ENCODE data around the gene POU6F2. TPM values are rescaled to one million over a fixed set of nuclear protein-coding genes. Genes with fewer than 3 reads are reported as not detected.

The POU6F2 gene
- total RNA-seq, 1 experiment from 2014 or later, result not detected

- Histone ChIP-seq H3K4me3 (ENCODE audit: low read depth, low read length, poor library complexity, severe bottlenecking) (no peak overlapping the region), H3K4me1 (ENCODE audit: insufficient read depth, low read length, poor library complexity, severe bottlenecking) (no peaks in the 10 kb centered on the region), H3K27me3 (replicated peaks; ENCODE audit: insufficient read depth, low read depth, low read length, poor library complexity) (peaks cover 6% of the 10 kb centered on the region), H3K27ac (ENCODE audit: low read depth, low read length, poor library complexity, severe bottlenecking) (no peak overlapping the region), H3K9me3 (ENCODE audit: low read depth, low read length, poor library complexity, severe bottlenecking) (no peaks in the 10 kb centered on the region), H3K36me3 (ENCODE audit: insufficient read depth, low read length, poor library complexity, severe bottlenecking) (no peaks in the 10 kb centered on the region)
- ChIA-PET CTCF (no interaction called here), POLR2A (ENCODE audit: low non-redundant PET) (no interaction called here)
- intact Hi-C loops (cut with micrococcal nuclease; ENCODE audit: unreplicated experiment), result no loop called here
- DNase-seq (ENCODE audit: low spot score), result no peak
- no TSS peak for BruUV-seq (replicated peaks)
- TF ChIP-seq EZH2 (IDR thresholded peaks at IDR 0.05; ENCODE audit: borderline replicate concordance, low read depth, low read length, poor library complexity, severe bottlenecking) (no peak), CTCF (conservative IDR thresholded peaks at IDR 0.05; ENCODE audit: low read depth, low read length) (no peak)
Measured at GRCh38 chr7:39510864-39511354, 533.2 kb downstream of the POU6F2 start.

GRCh38 chr7:39515534-39516228, 538.0 kb downstream of the POU6F2 start:
- H3K4me3 ChIP-seq (ENCODE audit: low read depth, low read length, poor library complexity, severe bottlenecking), result no peak overlapping the region
- ChIA-PET POLR2A (ENCODE audit: low non-redundant PET) (no interaction called here), CTCF (no interaction called here)
- BruUV-seq (replicated peaks), result no TSS peak
- H3K27ac ChIP-seq (ENCODE audit: low read depth, low read length, poor library complexity, severe bottlenecking), result no peak overlapping the region
- peaks cover 6% of the 10 kb centered on the region for H3K27me3 ChIP-seq (replicated peaks; ENCODE audit: insufficient read depth, low read depth, low read length, poor library complexity)
- TF ChIP-seq EZH2 (IDR thresholded peaks at IDR 0.05; ENCODE audit: borderline replicate concordance, low read depth, low read length, poor library complexity, severe bottlenecking), result no peak
- no peak for TF ChIP-seq CTCF (conservative IDR thresholded peaks at IDR 0.05; ENCODE audit: low read depth, low read length)
- no peaks in the 10 kb centered on the region for H3K36me3 ChIP-seq (ENCODE audit: insufficient read depth, low read length, poor library complexity, severe bottlenecking)
- no peak for DNase-seq (ENCODE audit: low spot score)
- H3K9me3 ChIP-seq (ENCODE audit: low read depth, low read length, poor library complexity, severe bottlenecking), result no peaks in the 10 kb centered on the region
- H3K4me1 ChIP-seq (ENCODE audit: insufficient read depth, low read length, poor library complexity, severe bottlenecking), result no peaks in the 10 kb centered on the region
- intact Hi-C loops (cut with micrococcal nuclease; ENCODE audit: unreplicated experiment), result loop anchor here (5.0 kb wide), 2 partner anchors 63 to 583 kb away; no protein-coding TSS in a partner anchor

- BruUV-seq (replicated peaks), result no TSS peak
- no peaks in the 10 kb centered on the region for H3K9me3 ChIP-seq (ENCODE audit: low read depth, low read length, poor library complexity, severe bottlenecking)
- no peak for DNase-seq (ENCODE audit: low spot score)
- ChIA-PET CTCF (no interaction called here), POLR2A (ENCODE audit: low non-redundant PET) (no interaction called here)
- H3K4me3 ChIP-seq (ENCODE audit: low read depth, low read length, poor library complexity, severe bottlenecking), result no peak overlapping the region
- H3K27me3 ChIP-seq (replicated peaks; ENCODE audit: insufficient read depth, low read depth, low read length, poor library complexity), result peaks cover 6% of the 10 kb centered on the region
- H3K27ac ChIP-seq (ENCODE audit: low read depth, low read length, poor library complexity, severe bottlenecking), result no peak overlapping the region
- H3K36me3 ChIP-seq (ENCODE audit: insufficient read depth, low read length, poor library complexity, severe bottlenecking), result no peaks in the 10 kb centered on the region
- TF ChIP-seq EZH2 (IDR thresholded peaks at IDR 0.05; ENCODE audit: borderline replicate concordance, low read depth, low read length, poor library complexity, severe bottlenecking) (no peak), CTCF (conservative IDR thresholded peaks at IDR 0.05; ENCODE audit: low read depth, low read length) (no peak)
- no peaks in the 10 kb centered on the region for H3K4me1 ChIP-seq (ENCODE audit: insufficient read depth, low read length, poor library complexity, severe bottlenecking)
- intact Hi-C loops (cut with micrococcal nuclease; ENCODE audit: unreplicated experiment), result loop anchor here (5.0 kb wide), 2 partner anchors 64 to 584 kb away; no protein-coding TSS in a partner anchor
Measured at GRCh38 chr7:39516498-39516897, 538.8 kb downstream of the POU6F2 start.

Measured in A673 (cell line).